Activated CD8-positive, alpha-beta memory T cell treated with anti-CD3 and anti-CD28 coated beads for 24 hours (primary cell): Measurements from ENCODE around the gene MS4A5.

Experiments used
- DNase-seq: peaks from one replicate; pipeline ENCODE4 v3.0.0-alpha.2; 2020

Gene MS4A5

DNA sequence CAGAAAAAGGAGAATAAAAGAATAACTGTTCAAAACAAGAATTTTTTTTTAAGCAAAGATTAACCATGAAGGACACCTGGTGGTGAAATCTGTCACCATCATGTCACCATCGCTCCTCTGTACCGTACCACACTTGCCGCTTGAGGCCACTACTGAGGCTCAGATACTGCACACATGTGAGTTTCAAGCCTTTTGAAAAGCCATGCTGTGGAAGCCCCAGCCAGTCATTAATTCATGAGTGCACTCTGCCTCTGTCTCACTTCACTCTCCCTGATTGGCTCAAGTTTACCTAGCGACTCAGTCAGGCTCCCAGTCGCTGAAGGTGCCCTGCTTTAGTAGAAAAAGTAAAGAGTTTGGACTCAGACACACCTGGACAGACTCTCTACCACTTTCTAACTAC lies 56.6 kb downstream of the MS4A5 start:
- DNase-seq, result no peak

DNA sequence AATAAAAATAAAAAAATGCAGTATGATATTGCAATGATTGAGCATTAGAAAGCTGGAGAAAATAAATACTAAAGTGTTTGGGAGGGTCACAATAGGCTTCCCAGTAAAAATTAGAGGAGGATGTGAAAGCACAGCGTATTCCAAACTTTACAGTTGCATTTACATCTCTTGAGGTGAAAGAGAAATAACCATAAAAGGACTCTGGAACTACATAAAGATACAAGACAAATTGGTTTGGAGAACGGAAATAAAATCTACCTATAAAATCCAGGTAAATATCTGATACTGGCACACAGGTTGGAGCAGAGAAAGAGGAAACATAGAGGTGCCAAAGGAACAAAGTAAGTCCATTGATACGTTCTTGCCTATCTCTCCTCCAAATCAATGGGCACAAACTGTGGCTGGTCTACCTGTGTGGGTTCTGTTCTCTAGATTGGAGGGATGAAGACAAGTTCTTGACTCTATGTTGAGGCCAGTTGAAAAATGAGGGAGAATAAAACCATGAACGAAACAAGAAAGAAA lies 63.2 kb downstream of the MS4A5 start, which contains the start of gene MS4A12:
MS4A12 (plus strand) TSS at position 291 of the 522 bp plus-strand sequence. CDS start 4,541 bp downstream, outside the sequence.
- DNase-seq, result no peak

DNA sequence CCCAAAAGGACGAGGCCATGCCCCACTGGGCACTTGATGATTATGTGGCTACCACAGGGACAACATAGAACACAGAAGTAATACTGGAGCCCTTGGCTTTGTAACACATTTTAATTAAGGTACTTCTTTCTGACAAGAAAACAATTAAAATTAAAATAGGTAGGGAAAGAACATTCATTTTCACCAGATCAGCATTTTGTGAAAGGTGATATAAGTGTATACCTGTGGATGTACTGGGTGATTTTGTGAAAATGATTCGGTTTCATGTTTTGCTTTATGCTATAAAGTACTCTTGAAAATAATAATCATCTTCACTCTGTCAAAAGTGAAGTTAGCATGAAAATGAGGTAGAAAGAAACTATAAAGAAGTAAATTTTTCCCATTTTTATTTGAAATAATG lies 64.1 kb downstream of the MS4A5 start:
- DNase-seq, result no peak
